SIG-M5 (cell line): ENCODE results near the gene SEC22B.
A peak's percentile ranks its signal among the peaks of the same experiment; 100 is the strongest.
"Not testable (repeated sequence)": the region's sequence is repeated elsewhere in the genome, so short reads cannot be mapped to it uniquely, and the experiment has no call there.

Experiments
- DNase-seq: peaks from one replicate; lab custom pipeline; 2025; lab: John Stamatoyannopoulos, UW

SEC22B gene

GRCh38 chr1:120144626-120145025 is 31.7 kb downstream of the SEC22B start:
- not testable (repeated sequence) for DNase-seq

- not testable (repeated sequence) for DNase-seq
Observed at GRCh38 chr1:120144169-120144568, 32.2 kb downstream of the SEC22B start.

- not testable (repeated sequence) for DNase-seq
Observed at GRCh38 chr1:120143334-120143733, 33.0 kb downstream of the SEC22B start.

- peak; percentile 7 for DNase-seq
Observed at GRCh38 chr1:120142512-120143263, 33.6 kb downstream of the SEC22B start.

GRCh38 chr1:120141865-120142264 is 34.5 kb downstream of the SEC22B start:
- DNase-seq: not testable (repeated sequence)

GRCh38 chr1:120140656-120141265 is 35.6 kb downstream of the SEC22B start:
- not testable (repeated sequence) for DNase-seq

GRCh38 chr1:120136086-120136485 is 40.2 kb downstream of the SEC22B start:
- DNase-seq: not testable (repeated sequence)

- DNase-seq: not testable (repeated sequence)
Observed at GRCh38 chr1:120133928-120134325, 42.4 kb downstream of the SEC22B start.

- DNase-seq: no peak
Observed at GRCh38 chr1:120133228-120133927, 42.9 kb downstream of the SEC22B start.

GRCh38 chr1:120132406-120132763 is 43.9 kb downstream of the SEC22B start:
- not testable (repeated sequence) for DNase-seq

- not testable (repeated sequence) for DNase-seq
Observed at GRCh38 chr1:120131611-120132405, 44.5 kb downstream of the SEC22B start.

GRCh38 chr1:120127921-120128320 is 48.4 kb downstream of the SEC22B start:
- not testable (repeated sequence) for DNase-seq

GRCh38 chr1:120126216-120126615 is 50.1 kb downstream of the SEC22B start:
- DNase-seq: not testable (repeated sequence)

GRCh38 chr1:120124628-120125027 is 51.7 kb downstream of the SEC22B start:
- not testable (repeated sequence) for DNase-seq

- DNase-seq: peak; percentile 19
Observed at GRCh38 chr1:120123813-120124510, 52.4 kb downstream of the SEC22B start.

- not testable (repeated sequence) for DNase-seq
Observed at GRCh38 chr1:120122262-120122893, 53.9 kb downstream of the SEC22B start.

GRCh38 chr1:120121830-120122229 is 54.5 kb downstream of the SEC22B start:
- DNase-seq: not testable (repeated sequence)

- not testable (repeated sequence) for DNase-seq
Observed at GRCh38 chr1:120120525-120120924, 55.8 kb downstream of the SEC22B start.

GRCh38 chr1:120117371-120118177 is 58.7 kb downstream of the SEC22B start:
- not testable (repeated sequence) for DNase-seq

GRCh38 chr1:120116094-120116493 is 60.2 kb downstream of the SEC22B start:
- DNase-seq: not testable (repeated sequence)
